ENCODE results near the gene EPHB2.

Gene EPHB2

GRCh38 chr1:22814176-22815042 is 103.8 kb downstream of the EPHB2 start:
- H3K23ac ChIP-seq (ENCODE audit: low read length in 2 of 2) = no peak overlapping the region
- peaks cover 12% of the 10 kb centered on the region for H3K4me1 ChIP-seq (ENCODE audit: control insufficient read depth, insufficient read depth, low read depth, low read length)
- no peak overlapping the region for H2BK15ac ChIP-seq (ENCODE audit: low read depth, poor library complexity, severe bottlenecking)
- no peak overlapping the region for H3K4me2 ChIP-seq (ENCODE audit: low read length, poor library complexity, severe bottlenecking)
- 81% methylated on average over 17 of the region's 19 CpGs for WGBS
- no peak for DNase-seq
- no peak overlapping the region for H3K4me3 ChIP-seq (ENCODE audit: insufficient read depth in 1 of 2, low read depth in 1 of 2, low read length in 2 of 2)
- peaks cover 60% of the 10 kb centered on the region for H3K79me1 ChIP-seq (replicated peaks; ENCODE audit: low read length, poor library complexity, severe bottlenecking)
- H3K14ac ChIP-seq (ENCODE audit: low read length in 2 of 2) = no peak overlapping the region
- peak overlapping the region; percentile 22 for H4K91ac ChIP-seq (ENCODE audit: low read length)
- H3K36me3 ChIP-seq (ENCODE audit: control insufficient read depth in 1 of 2, insufficient read depth in 2 of 2, low read depth in 1 of 2, low read length in 2 of 2) = peaks cover 0 to 58% of the 10 kb centered on the region in 2 experiments
- H2BK5ac ChIP-seq (ENCODE audit: low read depth, low read length, poor library complexity, severe bottlenecking) = no peak overlapping the region
- H3K4ac ChIP-seq (ENCODE audit: low read depth in 1 of 2, low read length in 2 of 2) = no peak overlapping the region
- H2AFZ ChIP-seq (ENCODE audit: low read depth, low read length) = no peak overlapping the region
- H3K18ac ChIP-seq (ENCODE audit: low read depth in 1 of 2, low read length in 2 of 2) = no peak overlapping the region
- peaks cover 0 to 8% of the 10 kb centered on the region in 2 experiments for H3K27me3 ChIP-seq (ENCODE audit: control insufficient read depth in 1 of 2, insufficient read depth in 1 of 2, low read length in 2 of 2)
- H2AK5ac ChIP-seq (ENCODE audit: low read length, severe bottlenecking) = no peak overlapping the region
- no peak overlapping the region for H3K9ac ChIP-seq (ENCODE audit: low read length)
- H3K27ac ChIP-seq (ENCODE audit: low read length, poor library complexity, severe bottlenecking) = no peak overlapping the region
- no peaks in the 10 kb centered on the region for H3K9me3 ChIP-seq (ENCODE audit: control insufficient read depth, low read length)
- no peak overlapping the region for H2BK12ac ChIP-seq (ENCODE audit: low read length in 2 of 2)
- H4K8ac ChIP-seq (ENCODE audit: low read length) = no peak overlapping the region
- no peak overlapping the region for H2BK120ac ChIP-seq (ENCODE audit: low read depth, low read length)

GRCh38 chr1:22815043-22815365 is 104.4 kb downstream of the EPHB2 start:
- DNase-seq = no peak
- Histone ChIP-seq H3K18ac (ENCODE audit: low read depth in 1 of 2, low read length in 2 of 2) (no peak overlapping the region), H3K4me1 (ENCODE audit: control insufficient read depth, insufficient read depth, low read depth, low read length) (peaks cover 12% of the 10 kb centered on the region), H4K8ac (ENCODE audit: low read length) (no peak overlapping the region), H2BK12ac (ENCODE audit: low read length in 2 of 2) (no peak overlapping the region), H3K4me3 (ENCODE audit: insufficient read depth in 1 of 2, low read depth in 1 of 2, low read length in 2 of 2) (no peak overlapping the region), H3K4me2 (ENCODE audit: low read length, poor library complexity, severe bottlenecking) (no peak overlapping the region), H3K79me1 (replicated peaks; ENCODE audit: low read length, poor library complexity, severe bottlenecking) (peaks cover 60% of the 10 kb centered on the region), H3K9ac (ENCODE audit: low read length) (no peak overlapping the region), H4K91ac (ENCODE audit: low read length) (peak overlapping the region; percentile 22), H2BK5ac (ENCODE audit: low read depth, low read length, poor library complexity, severe bottlenecking) (no peak overlapping the region), H3K27ac (ENCODE audit: low read length, poor library complexity, severe bottlenecking) (no peak overlapping the region), H3K36me3 (ENCODE audit: control insufficient read depth in 1 of 2, insufficient read depth in 2 of 2, low read depth in 1 of 2, low read length in 2 of 2) (peaks cover 0 to 55% of the 10 kb centered on the region in 2 experiments), H3K23ac (ENCODE audit: low read length in 2 of 2) (no peak overlapping the region), H3K4ac (ENCODE audit: low read depth in 1 of 2, low read length in 2 of 2) (no peak overlapping the region), H3K14ac (ENCODE audit: low read length in 2 of 2) (no peak overlapping the region), H3K27me3 (ENCODE audit: control insufficient read depth in 1 of 2, insufficient read depth in 1 of 2, low read length in 2 of 2) (peaks cover 0 to 8% of the 10 kb centered on the region in 2 experiments), H2BK120ac (ENCODE audit: low read depth, low read length) (no peak overlapping the region), H2BK15ac (ENCODE audit: low read depth, poor library complexity, severe bottlenecking) (no peak overlapping the region), H3K9me3 (ENCODE audit: control insufficient read depth, low read length) (no peaks in the 10 kb centered on the region), H2AK5ac (ENCODE audit: low read length, severe bottlenecking) (no peak overlapping the region), H2AFZ (ENCODE audit: low read depth, low read length) (no peak overlapping the region)
- 94% methylated on average over 3 of the region's 5 CpGs for WGBS

GRCh38 chr1:22815421-22816066 is 104.9 kb downstream of the EPHB2 start:
- no peak for DNase-seq
- H3K4me3 ChIP-seq (ENCODE audit: insufficient read depth in 1 of 2, low read depth in 1 of 2, low read length in 2 of 2) = no peak overlapping the region
- no peak overlapping the region for H2BK12ac ChIP-seq (ENCODE audit: low read length in 2 of 2)
- H2BK5ac ChIP-seq (ENCODE audit: low read depth, low read length, poor library complexity, severe bottlenecking) = no peak overlapping the region
- no peak overlapping the region for H2BK15ac ChIP-seq (ENCODE audit: low read depth, poor library complexity, severe bottlenecking)
- H3K4ac ChIP-seq (ENCODE audit: low read depth in 1 of 2, low read length in 2 of 2) = no peak overlapping the region
- H2AK5ac ChIP-seq (ENCODE audit: low read length, severe bottlenecking) = no peak overlapping the region
- H3K27ac ChIP-seq (ENCODE audit: low read length, poor library complexity, severe bottlenecking) = no peak overlapping the region
- peaks cover 0 to 8% of the 10 kb centered on the region in 2 experiments for H3K27me3 ChIP-seq (ENCODE audit: control insufficient read depth in 1 of 2, insufficient read depth in 1 of 2, low read length in 2 of 2)
- whole genome bisulfite sequencing = 79% methylated on average over 11 of the region's 12 CpGs
- peak overlapping the region in 1 of 2 experiments; percentile 0 for H3K18ac ChIP-seq (ENCODE audit: low read depth in 1 of 2, low read length in 2 of 2)
- peaks cover 58% of the 10 kb centered on the region for H3K79me1 ChIP-seq (replicated peaks; ENCODE audit: low read length, poor library complexity, severe bottlenecking)
- no peak overlapping the region for H2AFZ ChIP-seq (ENCODE audit: low read depth, low read length)
- peaks cover 12% of the 10 kb centered on the region for H3K4me1 ChIP-seq (ENCODE audit: control insufficient read depth, insufficient read depth, low read depth, low read length)
- H3K9me3 ChIP-seq (ENCODE audit: control insufficient read depth, low read length) = no peaks in the 10 kb centered on the region
- H3K14ac ChIP-seq (ENCODE audit: low read length in 2 of 2) = no peak overlapping the region
- H4K91ac ChIP-seq (ENCODE audit: low read length) = no peak overlapping the region
- H3K4me2 ChIP-seq (ENCODE audit: low read length, poor library complexity, severe bottlenecking) = no peak overlapping the region
- H3K23ac ChIP-seq (ENCODE audit: low read length in 2 of 2) = no peak overlapping the region
- H2BK120ac ChIP-seq (ENCODE audit: low read depth, low read length) = no peak overlapping the region
- no peak overlapping the region for H4K8ac ChIP-seq (ENCODE audit: low read length)
- H3K36me3 ChIP-seq (ENCODE audit: control insufficient read depth in 1 of 2, insufficient read depth in 2 of 2, low read depth in 1 of 2, low read length in 2 of 2) = peaks cover 0 to 49% of the 10 kb centered on the region in 2 experiments
- H3K9ac ChIP-seq (ENCODE audit: low read length) = no peak overlapping the region

GRCh38 chr1:22816067-22816775 is 105.6 kb downstream of the EPHB2 start:
- Histone ChIP-seq H3K14ac (ENCODE audit: low read length in 2 of 2) (peak overlapping the region in 1 of 2 experiments; percentile 78), H2AFZ (ENCODE audit: low read depth, low read length) (no peak overlapping the region), H4K91ac (ENCODE audit: low read length) (no peak overlapping the region), H4K8ac (ENCODE audit: low read length) (no peak overlapping the region), H3K4ac (ENCODE audit: low read depth in 1 of 2, low read length in 2 of 2) (no peak overlapping the region), H3K79me1 (replicated peaks; ENCODE audit: low read length, poor library complexity, severe bottlenecking) (peaks cover 55% of the 10 kb centered on the region), H3K4me3 (ENCODE audit: insufficient read depth in 1 of 2, low read depth in 1 of 2, low read length in 2 of 2) (no peak overlapping the region), H3K4me1 (ENCODE audit: control insufficient read depth, insufficient read depth, low read depth, low read length) (peaks cover 12% of the 10 kb centered on the region), H2BK120ac (ENCODE audit: low read depth, low read length) (no peak overlapping the region), H3K9me3 (ENCODE audit: control insufficient read depth, low read length) (no peaks in the 10 kb centered on the region), H2AK5ac (ENCODE audit: low read length, severe bottlenecking) (peak overlapping the region; percentile 41), H2BK5ac (ENCODE audit: low read depth, low read length, poor library complexity, severe bottlenecking) (no peak overlapping the region), H3K18ac (ENCODE audit: low read depth in 1 of 2, low read length in 2 of 2) (peak overlapping the region in 1 of 2 experiments; percentile 63), H3K23ac (ENCODE audit: low read length in 2 of 2) (no peak overlapping the region), H3K27ac (ENCODE audit: low read length, poor library complexity, severe bottlenecking) (no peak overlapping the region), H3K4me2 (ENCODE audit: low read length, poor library complexity, severe bottlenecking) (no peak overlapping the region), H2BK15ac (ENCODE audit: low read depth, poor library complexity, severe bottlenecking) (no peak overlapping the region), H3K36me3 (ENCODE audit: control insufficient read depth in 1 of 2, insufficient read depth in 2 of 2, low read depth in 1 of 2, low read length in 2 of 2) (peaks cover 0 to 43% of the 10 kb centered on the region in 2 experiments), H2BK12ac (ENCODE audit: low read length in 2 of 2) (peak overlapping the region; percentile 28 to 59), H3K9ac (ENCODE audit: low read length) (no peak overlapping the region), H3K27me3 (ENCODE audit: control insufficient read depth in 1 of 2, insufficient read depth in 1 of 2, low read length in 2 of 2) (peaks cover 0 to 8% of the 10 kb centered on the region in 2 experiments)
- DNase-seq = no peak
- WGBS = 84% methylated on average over 9 of the region's 9 CpGs

All from mesenchymal stem cell (in vitro differentiated cells and primary cell).